ENCODE measurements around the gene GANC. TPM values are rescaled to one million over a fixed set of nuclear protein-coding genes. Genes with fewer than 3 reads are reported as not detected.

GANC gene
- polyA plus RNA-seq, 1 donor from 2014 or later = 48.0 TPM

DNA sequence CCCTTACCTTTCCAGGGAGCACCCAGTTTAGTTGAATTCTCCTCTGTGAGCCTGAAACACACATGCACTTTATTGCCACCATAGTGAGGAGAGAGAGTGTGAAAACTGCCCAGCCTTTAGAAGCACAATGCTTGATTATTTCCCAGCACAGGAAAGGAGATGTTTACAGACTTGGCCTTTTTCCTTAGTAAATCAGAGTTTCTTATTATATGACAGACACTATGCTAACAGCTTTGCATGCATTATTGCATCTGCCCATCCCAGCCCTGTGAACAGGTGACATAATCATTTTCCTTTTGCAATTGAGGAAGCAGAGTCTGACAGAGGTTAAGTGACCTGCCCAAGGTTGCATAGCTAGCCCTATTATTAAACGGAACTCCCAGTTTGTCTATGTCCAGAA is 122.8 kb downstream of the GANC start:
- Mint-ChIP-seq H3K36me3 (peaks cover 2% of the 10 kb centered on the region), H3K4me3 (no peak overlapping the region), H3K27ac (no peak overlapping the region)

GRCh38 chr15:42401544-42402454 is 128.8 kb downstream of the GANC start:
- H3K27ac Mint-ChIP-seq = peak overlapping the region in 1 of 3 donors; percentile 27
- peaks cover 8% of the 10 kb centered on the region for H3K36me3 Mint-ChIP-seq
- H3K9me3 Mint-ChIP-seq = no peaks in the 10 kb centered on the region
- H3K27me3 Mint-ChIP-seq = no peaks in the 10 kb centered on the region
- peaks cover 0 to 9% (median 6%) of the 10 kb centered on the region in 3 donors for H3K4me1 Mint-ChIP-seq
- peak overlapping the region in 3 of 4 donors; percentile 41 to 65 (median 62) for H3K4me3 Mint-ChIP-seq

More for the DNA sequence above, 122.8 kb downstream of the GANC start:
- Mint-ChIP-seq H3K4me1 (peaks cover 0 to 5% (median 2%) of the 10 kb centered on the region in 3 donors), H3K27me3 (no peaks in the 10 kb centered on the region), H3K9me3 (no peaks in the 10 kb centered on the region)

DNA sequence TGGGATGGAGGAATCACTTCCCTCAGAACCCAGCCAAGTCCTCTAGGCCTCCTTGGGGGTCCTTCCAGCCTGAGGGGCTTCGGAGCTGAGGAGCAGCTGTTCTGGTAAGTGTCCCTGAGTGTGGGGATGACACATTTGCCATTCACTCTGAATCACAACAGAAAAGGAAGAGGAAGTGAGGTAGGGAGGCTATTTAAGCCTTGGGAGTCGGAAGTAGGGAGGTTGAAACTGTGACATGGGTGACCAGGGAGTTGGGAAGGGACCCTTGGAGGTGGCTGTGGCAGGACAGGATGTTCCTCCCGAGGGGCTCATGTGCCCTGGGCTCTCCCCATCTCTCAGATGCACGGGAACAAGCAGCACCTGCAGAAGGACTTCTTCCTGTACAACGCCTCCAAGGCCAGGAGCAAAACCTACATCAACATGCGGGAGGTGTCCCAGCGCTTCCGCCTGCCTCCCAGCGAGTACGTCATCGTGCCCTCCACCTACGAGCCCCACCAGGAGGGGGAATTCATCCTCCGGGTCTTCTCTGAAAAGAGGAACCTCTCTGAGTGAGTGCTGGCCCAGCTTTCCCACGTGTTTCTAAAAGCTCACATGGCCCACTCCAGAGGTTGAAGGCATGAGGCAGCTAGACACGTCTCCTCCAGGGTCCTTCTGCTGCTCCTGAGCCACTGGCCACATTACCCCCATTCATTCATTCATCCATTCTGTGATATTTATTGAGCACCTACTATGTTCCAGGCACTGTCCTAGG is 129.6 kb downstream of the GANC start:
- Mint-ChIP-seq H3K9me3 (no peaks in the 10 kb centered on the region), H3K4me3 (peak overlapping the region in 1 of 4 donors; percentile 62), H3K27ac (no peak overlapping the region), H3K36me3 (peaks cover 8% of the 10 kb centered on the region), H3K4me1 (peaks cover 0 to 9% (median 6%) of the 10 kb centered on the region in 3 donors), H3K27me3 (no peaks in the 10 kb centered on the region)

DNA sequence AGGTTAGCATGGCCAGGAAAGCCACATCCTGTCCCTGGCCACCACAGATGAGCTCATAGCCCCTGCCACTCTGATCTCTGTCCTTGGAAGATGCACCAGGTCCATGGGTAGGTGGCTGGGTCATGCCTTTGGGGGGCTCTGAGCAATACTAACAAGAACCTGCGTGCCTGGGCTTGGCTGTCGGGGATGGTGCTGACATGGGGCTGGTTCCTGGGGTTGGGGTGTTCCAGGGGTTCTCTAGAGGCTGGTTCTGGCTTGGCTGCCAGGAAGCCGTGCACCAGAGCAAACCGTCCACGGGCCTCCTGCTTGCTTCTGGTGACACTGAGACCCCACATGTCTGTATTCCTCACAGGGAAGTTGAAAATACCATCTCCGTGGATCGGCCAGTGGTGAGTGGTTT is 130.4 kb downstream of the GANC start:
- peak overlapping the region in 1 of 3 donors; percentile 61 for H3K27ac Mint-ChIP-seq
- H3K36me3 Mint-ChIP-seq = peaks cover 8% of the 10 kb centered on the region
- H3K9me3 Mint-ChIP-seq = no peaks in the 10 kb centered on the region
- no peak overlapping the region for H3K4me3 Mint-ChIP-seq
- H3K27me3 Mint-ChIP-seq = no peaks in the 10 kb centered on the region
- peaks cover 0 to 9% (median 6%) of the 10 kb centered on the region in 3 donors for H3K4me1 Mint-ChIP-seq

DNA sequence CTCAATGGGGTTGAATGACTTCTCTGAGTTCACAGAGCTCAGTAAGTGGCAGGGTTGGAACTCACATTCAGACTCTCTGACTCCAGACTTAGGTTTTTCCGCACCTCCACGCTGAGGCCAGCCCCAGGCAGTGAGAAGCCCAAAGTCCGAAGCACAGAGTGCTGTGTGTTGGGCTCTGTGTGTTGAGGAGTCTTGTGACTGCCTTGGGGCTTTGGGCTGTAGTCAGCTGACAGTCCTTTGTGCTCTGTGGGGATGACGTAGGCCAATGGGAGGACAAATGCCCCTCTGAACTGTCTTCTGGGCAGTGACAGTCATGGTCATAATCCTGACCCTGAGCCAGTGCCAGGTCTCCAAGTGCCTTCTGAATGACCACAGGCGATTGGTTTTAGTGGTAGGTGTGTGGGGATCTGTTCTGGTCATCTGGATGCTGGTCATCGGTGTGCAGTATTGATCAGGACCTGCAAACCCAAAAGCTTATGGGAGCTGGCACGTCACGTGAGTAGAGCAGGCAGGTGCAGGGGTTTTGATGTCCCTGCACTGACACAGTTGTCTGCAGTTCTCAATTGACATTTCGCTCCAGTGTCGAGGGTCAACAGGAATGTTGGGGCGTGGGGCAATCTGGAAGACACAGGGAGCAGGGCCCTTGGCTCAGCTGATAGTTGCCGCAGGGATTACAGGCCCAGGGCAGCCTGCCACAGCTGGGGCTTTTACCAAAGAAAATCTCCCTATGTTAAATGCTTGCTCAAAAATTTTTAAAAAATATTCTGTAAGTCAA is 131.6 kb downstream of the GANC start:
- no peaks in the 10 kb centered on the region for H3K9me3 Mint-ChIP-seq
- H3K27ac Mint-ChIP-seq = peak overlapping the region in 1 of 3 donors; percentile 50
- peaks cover 0 to 9% (median 6%) of the 10 kb centered on the region in 3 donors for H3K4me1 Mint-ChIP-seq
- no peaks in the 10 kb centered on the region for H3K27me3 Mint-ChIP-seq
- H3K4me3 Mint-ChIP-seq = no peak overlapping the region
- H3K36me3 Mint-ChIP-seq = peaks cover 8% of the 10 kb centered on the region

DNA sequence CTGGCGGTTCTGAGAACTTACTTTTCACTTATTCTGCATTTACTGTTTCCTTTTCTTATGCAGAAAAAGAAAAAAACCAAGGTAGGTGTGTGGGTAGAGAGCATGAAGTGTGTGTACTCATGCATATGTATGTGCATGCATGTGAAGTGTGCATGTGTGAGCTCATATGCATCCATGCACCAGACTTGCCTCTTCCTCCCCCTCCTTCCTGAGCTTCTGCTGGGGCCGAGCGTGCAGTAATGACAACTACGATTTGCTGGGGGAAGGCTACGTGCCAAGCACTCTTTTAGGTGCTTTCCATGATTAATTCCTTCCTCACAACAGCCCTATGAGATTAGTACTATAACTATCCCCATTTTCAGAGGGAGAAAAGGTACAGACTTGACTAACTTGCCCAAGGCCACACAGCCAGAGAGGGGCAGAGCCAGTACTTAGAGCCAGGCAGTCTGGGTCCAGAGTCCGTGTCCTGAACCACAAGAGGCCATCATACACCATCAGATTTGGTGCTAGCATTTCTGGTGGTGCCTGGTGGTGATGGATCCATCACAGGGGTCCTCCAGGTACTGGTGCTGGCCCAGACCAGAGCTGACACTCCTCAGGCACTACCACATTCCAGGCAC is 133.0 kb downstream of the GANC start:
- no peak overlapping the region for H3K4me3 Mint-ChIP-seq
- peaks cover 0 to 4% (median 2%) of the 10 kb centered on the region in 3 donors for H3K4me1 Mint-ChIP-seq
- H3K27ac Mint-ChIP-seq = peak overlapping the region in 1 of 3 donors; percentile 25
- no peaks in the 10 kb centered on the region for H3K27me3 Mint-ChIP-seq
- H3K9me3 Mint-ChIP-seq = no peaks in the 10 kb centered on the region
- peaks cover 7% of the 10 kb centered on the region for H3K36me3 Mint-ChIP-seq

Other genes starting within 250 kb of the GANC start
- gene PLA2G4D, start 178.6 kb upstream of the GANC start, polyA plus RNA-seq = not detected
- gene PLA2G4F, start 116.6 kb upstream of the GANC start, polyA plus RNA-seq = not detected
- gene VPS39, start 64.9 kb upstream of the GANC start, polyA plus RNA-seq = 27.5 TPM
- 39.2 TPM for gene TMEM87A, start 232 bp downstream of the GANC start, polyA plus RNA-seq
- 1.3 TPM for gene CAPN3, start 86.3 kb downstream of the GANC start, polyA plus RNA-seq
- gene ZNF106, start 217.9 kb downstream of the GANC start, polyA plus RNA-seq = 66.5 TPM
- 113 TPM for gene SNAP23, start 222.4 kb downstream of the GANC start, polyA plus RNA-seq